NCI-H1694 treated with DMSO at 0.1 percent for 48 hours (cell line): ENCODE data around the gene ERI3.
A peak's percentile ranks its signal among the peaks of the same experiment; 100 is the strongest.

ENCODE experiments used
- DNase-seq: peaks from one replicate; lab custom pipeline; 2025; lab: John Stamatoyannopoulos, UW

Gene ERI3, protein sequence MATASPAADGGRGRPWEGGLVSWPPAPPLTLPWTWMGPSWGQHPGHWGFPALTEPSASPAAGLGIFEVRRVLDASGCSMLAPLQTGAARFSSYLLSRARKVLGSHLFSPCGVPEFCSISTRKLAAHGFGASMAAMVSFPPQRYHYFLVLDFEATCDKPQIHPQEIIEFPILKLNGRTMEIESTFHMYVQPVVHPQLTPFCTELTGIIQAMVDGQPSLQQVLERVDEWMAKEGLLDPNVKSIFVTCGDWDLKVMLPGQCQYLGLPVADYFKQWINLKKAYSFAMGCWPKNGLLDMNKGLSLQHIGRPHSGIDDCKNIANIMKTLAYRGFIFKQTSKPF

GRCh38 chr1:44354840-44355581, at the start of gene ERI3:
TSS of gene ERI3 (minus strand) at chr1:44355257. CDS start at chr1:44355026, 231 bp downstream.
- peak; percentile 94 for DNase-seq

DNA sequence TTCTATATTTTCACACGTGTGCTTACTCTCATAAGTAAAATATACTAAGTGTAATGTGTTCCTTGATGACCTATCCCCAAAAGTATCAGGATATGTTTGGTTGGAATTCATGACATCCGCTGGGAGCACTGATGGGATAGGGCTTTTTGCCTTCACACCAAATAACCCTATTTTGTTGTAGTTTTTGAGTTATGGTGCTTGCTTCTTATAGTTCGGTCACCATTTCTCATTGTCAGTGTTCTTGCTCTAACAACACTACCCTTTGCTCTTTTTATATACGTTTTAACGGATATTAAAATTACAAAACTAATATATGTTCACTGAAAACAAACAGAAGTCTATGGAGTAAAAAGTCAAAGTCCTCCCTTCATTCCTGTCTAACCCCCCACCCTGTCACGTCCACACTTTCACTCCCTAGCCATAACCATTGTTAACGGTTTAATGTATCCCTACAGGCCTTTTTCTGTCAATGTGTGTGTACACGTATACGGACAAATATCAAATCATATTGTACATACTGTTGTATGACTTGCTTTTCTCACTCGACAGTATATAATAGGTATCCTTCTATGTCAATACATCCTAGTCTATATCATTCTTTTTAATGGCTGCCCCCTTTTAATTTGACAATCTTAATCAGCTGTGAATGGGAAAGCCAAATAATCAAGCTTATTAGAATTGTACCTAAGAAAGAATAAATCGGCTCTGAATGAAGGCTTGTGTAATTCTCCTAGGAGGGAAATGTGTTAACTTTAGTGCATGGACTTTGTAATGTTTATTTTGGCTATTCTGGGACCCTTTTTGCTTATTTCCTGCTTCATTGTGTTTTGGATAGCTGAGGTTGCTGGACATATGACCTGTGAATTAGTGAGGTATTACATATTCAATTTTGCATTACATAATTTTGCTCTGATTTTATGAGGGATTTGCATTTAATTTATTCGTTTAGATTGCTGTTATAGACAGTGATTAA, 46.5 kb upstream of the ERI3 start:
- no peak for DNase-seq

GRCh38 chr1:44390277-44390676, 35.2 kb upstream of the ERI3 start:
- DNase-seq: no peak

- no peak for DNase-seq
Measured at GRCh38 chr1:44389437-44389836, 34.4 kb upstream of the ERI3 start.

GRCh38 chr1:44388551-44388950, 33.5 kb upstream of the ERI3 start:
- DNase-seq: no peak

GRCh38 chr1:44380666-44381177, 25.7 kb upstream of the ERI3 start:
- DNase-seq: no peak

DNA sequence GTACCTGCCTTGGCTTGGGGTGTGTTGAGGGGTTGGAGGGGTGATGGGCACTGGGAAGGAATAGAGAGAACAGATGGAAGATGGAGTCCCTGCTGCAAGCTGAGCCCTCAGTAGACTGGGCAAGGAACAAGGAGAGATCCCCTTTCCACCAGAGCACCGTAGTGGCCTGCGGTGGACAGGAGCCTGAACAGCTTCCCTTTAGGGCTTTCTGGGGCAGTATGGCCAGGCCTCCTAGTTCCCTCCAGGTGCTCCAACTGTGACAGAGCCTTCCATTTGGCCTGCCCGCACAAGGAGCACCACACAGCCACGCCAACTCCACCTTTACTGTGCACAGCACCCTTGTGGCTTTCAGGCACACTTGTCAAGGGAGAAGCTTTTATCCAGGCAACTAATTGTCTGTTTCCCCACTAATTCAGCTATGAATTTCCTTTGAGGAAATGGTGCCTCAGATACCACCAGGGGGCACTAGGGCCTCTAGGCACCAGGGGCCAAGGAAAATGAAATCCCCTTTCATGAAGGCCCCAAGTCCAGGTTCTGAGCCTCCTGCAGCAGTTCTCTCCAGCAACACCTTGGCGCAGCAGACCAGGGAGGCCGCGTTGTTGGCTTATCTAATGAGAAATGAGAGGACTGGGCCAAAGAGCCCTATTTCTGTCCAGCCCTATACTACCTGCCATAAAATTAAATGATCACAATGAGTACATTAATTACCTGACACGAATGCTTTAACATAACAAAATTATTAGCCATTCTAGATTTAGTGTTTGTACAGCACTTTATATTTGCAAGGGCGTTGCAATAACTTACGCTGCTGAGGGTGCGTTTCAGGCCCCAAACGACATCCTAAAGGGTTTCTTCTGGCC, 23.1 kb upstream of the ERI3 start:
- DNase-seq: peak; percentile 78

- DNase-seq: no peak
Measured at GRCh38 chr1:44375547-44375946, 20.5 kb upstream of the ERI3 start.

- DNase-seq: no peak
Measured at GRCh38 chr1:44371206-44371605, 16.1 kb upstream of the ERI3 start.

DNA sequence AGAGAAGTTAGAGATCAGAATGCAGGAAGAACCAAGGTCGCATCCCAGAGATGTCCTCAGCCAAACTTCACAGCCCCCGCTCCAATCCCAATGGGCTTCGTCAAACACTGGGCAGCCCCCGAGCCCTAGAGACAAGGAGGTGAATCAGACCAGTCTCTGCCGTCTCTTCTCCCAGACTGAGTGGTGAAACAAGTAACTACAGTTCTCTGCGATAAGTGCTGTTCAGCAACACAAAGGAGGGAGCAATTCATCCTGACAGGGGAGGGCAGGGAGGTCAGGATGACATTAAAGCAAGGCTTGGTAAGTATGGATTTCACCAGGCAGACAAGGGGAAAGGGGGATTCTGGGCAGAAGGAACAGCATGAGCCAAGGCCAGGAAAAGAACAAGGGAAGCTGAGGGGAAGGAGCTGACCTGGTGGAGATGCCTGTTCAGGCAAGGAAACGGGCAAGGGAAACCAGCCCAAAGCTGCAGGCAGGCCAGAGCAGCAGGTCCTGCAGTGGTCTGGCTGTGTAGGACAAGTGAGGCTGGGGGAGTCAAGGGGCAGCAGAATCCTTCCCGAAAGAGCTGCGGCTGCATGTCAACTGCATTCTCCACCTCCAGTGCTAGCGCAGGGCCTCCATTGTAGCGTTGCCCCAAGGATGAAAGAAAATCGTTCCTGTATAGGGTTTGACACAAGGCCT, 13.6 kb upstream of the ERI3 start:
- DNase-seq: no peak

DNA sequence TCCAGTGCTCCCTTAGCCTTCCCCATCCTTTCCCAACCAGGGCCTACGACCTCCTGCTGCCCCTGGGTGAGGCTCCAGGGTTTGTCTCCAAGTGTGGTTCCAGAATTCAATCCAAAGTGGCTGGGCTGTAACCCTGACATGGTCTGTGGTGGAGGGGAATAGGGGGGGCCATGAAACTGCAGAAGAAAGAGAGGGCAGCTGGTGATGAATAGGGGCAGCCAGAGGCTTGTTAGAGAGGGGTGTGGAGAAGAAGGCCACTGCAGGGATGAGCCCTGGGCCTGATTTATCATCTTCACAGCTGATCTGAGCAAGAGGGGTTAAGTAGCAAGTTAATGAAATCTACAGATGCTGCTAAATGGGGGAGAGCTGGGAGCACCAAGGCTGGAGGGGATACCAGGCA, 12.9 kb upstream of the ERI3 start:
- DNase-seq: no peak

- DNase-seq: no peak
Measured at GRCh38 chr1:44366371-44366975, 11.4 kb upstream of the ERI3 start.

DNA sequence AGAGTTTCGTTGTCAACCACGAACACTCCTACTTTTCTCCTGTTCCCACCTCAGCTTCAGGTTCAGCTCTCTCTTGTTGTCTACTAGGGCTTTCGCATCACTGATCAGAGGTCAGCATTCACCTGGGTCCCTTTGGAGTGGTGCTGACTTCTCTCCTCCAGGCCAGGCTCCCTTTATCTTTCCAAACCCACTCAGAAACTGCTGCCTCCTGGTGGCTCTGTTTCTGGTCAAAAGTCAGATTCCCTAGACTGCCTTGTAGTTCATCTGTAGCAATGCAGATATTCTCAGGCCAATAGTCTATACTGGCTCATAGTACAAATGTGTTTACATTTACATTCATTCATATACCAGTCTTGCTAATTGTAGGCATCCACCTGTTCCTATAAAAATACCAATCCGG, 6.4 kb upstream of the ERI3 start:
- DNase-seq: no peak

DNA sequence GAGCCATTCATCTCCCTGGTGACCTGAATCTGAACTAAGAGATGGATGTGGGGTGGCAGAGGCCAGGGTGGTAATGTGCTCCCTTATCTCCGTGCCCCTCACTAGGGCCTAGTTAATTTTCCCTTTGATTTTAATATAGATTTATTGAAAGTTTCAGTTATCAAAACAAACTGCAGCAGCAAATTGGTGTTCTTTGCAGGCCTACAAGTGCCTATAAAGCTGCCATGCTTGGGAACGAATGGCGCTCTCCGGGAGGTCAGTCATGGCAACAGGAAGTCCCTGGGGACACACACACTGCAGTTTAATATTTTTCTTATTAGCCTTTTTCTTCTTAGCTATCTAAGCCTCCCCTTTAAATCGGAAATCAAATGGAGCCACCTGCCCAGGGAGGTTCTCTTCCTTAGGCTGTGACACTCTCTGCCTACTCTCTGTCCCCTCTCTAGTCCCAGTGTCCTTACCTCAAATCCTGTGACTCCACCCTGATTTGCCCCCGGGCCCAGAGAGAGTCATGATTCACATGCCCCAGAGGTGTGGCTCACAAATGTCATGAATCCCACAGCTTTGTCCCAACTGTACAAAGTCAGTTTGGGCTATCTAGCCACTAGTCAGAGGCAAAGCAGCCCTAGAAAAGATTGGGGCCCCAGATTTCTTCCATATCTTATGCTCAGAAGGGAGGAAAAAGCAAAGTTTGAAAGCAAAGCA, 4.3 kb upstream of the ERI3 start:
- no peak for DNase-seq

GRCh38 chr1:44357710-44358109, 2.7 kb upstream of the ERI3 start:
- DNase-seq: no peak

- no peak for DNase-seq
Measured at GRCh38 chr1:44355582-44356305, 687 bp upstream of the ERI3 start.

- no peak for DNase-seq
Measured at GRCh38 chr1:44354268-44354839, 703 bp downstream of the ERI3 start.

GRCh38 chr1:44353604-44354003, 1.5 kb downstream of the ERI3 start:
- DNase-seq: no peak
